Keratinocyte (primary cell): ENCODE data around the gene PPA2. TPM values are rescaled to one million over a fixed set of nuclear protein-coding genes. Genes with fewer than 3 reads are reported as not detected.

Experiments used
- DNase-seq: peaks from one replicate; pipeline ENCODE4 v3.0.0-alpha.2; 2011; ENCODE audit warnings: low read depth, missing footprints, low spot score
- FAIRE-seq: peaks from 2 replicates; lab custom pipeline; 2011; peaks lifted over from hg19 to GRCh38; lab: Jason Lieb, UNC
- H2AFZ ChIP-seq: 2 replicates; pipeline ENCODE4 v1.6.0; 2012; ENCODE audit warnings: low read length, control low read depth, inconsistent platforms; ENCODE audit not compliant: control insufficient read depth
- H3K27ac ChIP-seq: 2 replicates; pipeline ENCODE4 v1.5.1; 2011; ENCODE audit warnings: low read length; ENCODE audit not compliant: control insufficient read depth, insufficient read depth
- H3K27me3 ChIP-seq: 3 replicates; pipeline ENCODE4 v1.6.0; 2011; ENCODE audit warnings: low read length; ENCODE audit not compliant: control insufficient read depth, insufficient read depth; ENCODE audit errors: extremely low read depth
- H3K36me3 ChIP-seq, 2 experiments: 2 replicates in 1 of 2; 3 replicates in 1 of 2; pipeline ENCODE4 v1.5.1; 2011; ENCODE audit warnings: low read length in 2 of 2, mild to moderate bottlenecking in 1 of 2; ENCODE audit not compliant: control insufficient read depth in 2 of 2, insufficient read depth in 2 of 2; ENCODE audit errors: extremely low read depth in 1 of 2
- H3K4me1 ChIP-seq: 3 replicates; pipeline ENCODE4 v1.5.1; 2011; ENCODE audit warnings: low read length; ENCODE audit not compliant: control insufficient read depth, insufficient read depth; ENCODE audit errors: extremely low read depth
- H3K4me2 ChIP-seq: 3 replicates; pipeline ENCODE4 v1.6.0; 2011; ENCODE audit warnings: low read depth, low read length; ENCODE audit not compliant: control insufficient read depth, insufficient read depth; ENCODE audit errors: extremely low read depth
- H3K4me3 ChIP-seq, 3 experiments: fragments of 200-600 bp in 1 of 3; sonication (generic) in 1 of 3; 2 replicates in 2 of 3; 3 replicates in 1 of 3; pipeline ENCODE4 v1.5.1; 2011 to 2016; ENCODE audit warnings: low read length in 3 of 3, mild to moderate bottlenecking in 3 of 3, control low read depth in 2 of 3, inconsistent platforms in 1 of 3, low read depth in 1 of 3, mixed read lengths in 1 of 3, mixed run types in 1 of 3, moderate library complexity in 1 of 3; ENCODE audit not compliant: control insufficient read depth in 2 of 3, insufficient read depth in 2 of 3; ENCODE audit errors: extremely low read depth in 1 of 3
- H3K79me2 ChIP-seq: 2 replicates; pipeline ENCODE4 v1.6.0; 2012; ENCODE audit warnings: low read length; ENCODE audit not compliant: control insufficient read depth, insufficient read depth
- H3K9ac ChIP-seq: 3 replicates; pipeline ENCODE4 v1.6.0; 2011; ENCODE audit warnings: low read length; ENCODE audit not compliant: control insufficient read depth, insufficient read depth; ENCODE audit errors: extremely low read depth
- H3K9me1 ChIP-seq: 3 replicates; pipeline ENCODE4 v1.6.0; 2011; ENCODE audit warnings: low read length; ENCODE audit not compliant: control insufficient read depth, insufficient read depth; ENCODE audit errors: extremely low read depth
- H3K9me3 ChIP-seq: 2 replicates; pipeline ENCODE4 v1.5.1; 2012; ENCODE audit warnings: low read depth, low read length; ENCODE audit not compliant: control insufficient read depth
- H4K20me1 ChIP-seq: 3 replicates; pipeline ENCODE4 v1.6.0; 2011; ENCODE audit warnings: low read length; ENCODE audit not compliant: control insufficient read depth, insufficient read depth; ENCODE audit errors: extremely low read depth
- CTCF ChIP-seq, 3 experiments: IDR thresholded peaks in 1 of 3; conservative IDR thresholded peaks in 1 of 3; optimal IDR thresholded peaks in 1 of 3; 2 replicates in 2 of 3; 3 replicates in 1 of 3; pipeline versions ENCODE3 to v1.5.1; 2011; ENCODE audit warnings: low read length in 3 of 3, mild to moderate bottlenecking in 3 of 3, moderate library complexity in 2 of 3, control low read depth in 1 of 3, inconsistent platforms in 1 of 3; ENCODE audit not compliant: insufficient read depth in 2 of 3; ENCODE audit errors: extremely low read depth in 1 of 3
- EZH2 ChIP-seq: IDR thresholded peaks from one replicate; pipeline ENCODE4 v1.6.1; 2012; ENCODE audit warnings: inconsistent platforms, mild to moderate bottlenecking, low read length, moderate library complexity
- dilution Hi-C: fragments of 300-500 bp; cut with MboI; formaldehyde crosslinking; loops from one replicate; pipeline ENCODE4 v1.7.0; 2020; ENCODE audit warnings: low sequenced_read_pairs; ENCODE audit not compliant: extremely low pct_ligation_motif_present
- polyA plus RNA-seq, 5 experiments: library from polyadenylated mRNA; depleted of rRNA in 3 of 5; stranded (reverse) in 3 of 5; stranded (forward) in 1 of 5; unstranded in 1 of 5; fragments of >200 nt; gene quantifications; 1 replicate in 1 of 5; 2 replicates in 3 of 5; 3 replicates in 1 of 5; pipeline versions ENCODE4 v1.2.1 to v1.2.3, GENCODE V29; 2011 to 2012; ENCODE audit warnings: missing spikeins in 2 of 5, low read depth in 1 of 5, low replicate concordance in 1 of 5

Gene PPA2
- polyA plus RNA-seq, 1 donor (not counting 4 experiments of a cell fraction or from before 2014, with no cell fraction given) = 174 TPM

- no peak for FAIRE-seq
These were observed 121.0 kb downstream of the PPA2 start for GRCh38 chr4:105352826-105353225.

GRCh38 chr4:105351861-105352260 lies 122.0 kb downstream of the PPA2 start:
- Histone ChIP-seq H3K9ac (no peak overlapping the region), H4K20me1 (no peaks in the 10 kb centered on the region), H3K9me1 (no peaks in the 10 kb centered on the region), H3K36me3 (peaks cover 0 to 6% of the 10 kb centered on the region in 2 experiments), H3K27ac (no peak overlapping the region), H3K4me1 (no peaks in the 10 kb centered on the region), H3K79me2 (no peaks in the 10 kb centered on the region), H3K4me3 (no peak overlapping the region), H3K9me3 (no peaks in the 10 kb centered on the region), H2AFZ (no peak overlapping the region), H3K27me3 (no peaks in the 10 kb centered on the region), H3K4me2 (no peak overlapping the region)
- DNase-seq = no peak
- no peak for FAIRE-seq
- dilution Hi-C loops = no loop called here
- TF ChIP-seq EZH2 (no peak), CTCF (optimal IDR thresholded peaks at IDR 0.05 in 1 of 3, IDR thresholded peaks at IDR 0.05 in 1 of 3, conservative IDR thresholded peaks at IDR 0.05 in 1 of 3; ENCODE audit: extremely low read depth in 1 of 3, insufficient read depth in 2 of 3, low read length in 3 of 3) (no peak)

More at GRCh38 chr4:105352826-105353225, 121.0 kb downstream of the PPA2 start:
- dilution Hi-C loops = no loop called here
- Histone ChIP-seq H3K36me3 (peaks cover 0 to 6% of the 10 kb centered on the region in 2 experiments), H3K4me3 (no peak overlapping the region), H3K27ac (no peak overlapping the region), H3K4me1 (no peaks in the 10 kb centered on the region), H3K9ac (no peak overlapping the region), H3K9me3 (no peaks in the 10 kb centered on the region), H4K20me1 (no peaks in the 10 kb centered on the region), H3K79me2 (no peaks in the 10 kb centered on the region), H3K4me2 (no peak overlapping the region), H3K9me1 (no peaks in the 10 kb centered on the region), H3K27me3 (no peaks in the 10 kb centered on the region), H2AFZ (no peak overlapping the region)
- TF ChIP-seq CTCF (optimal IDR thresholded peaks at IDR 0.05 in 1 of 3, IDR thresholded peaks at IDR 0.05 in 1 of 3, conservative IDR thresholded peaks at IDR 0.05 in 1 of 3; ENCODE audit: extremely low read depth in 1 of 3, insufficient read depth in 2 of 3, low read length in 3 of 3) = no peak
- no peak for TF ChIP-seq EZH2
- DNase-seq = no peak
